ENCODE data around the gene PCDHGC3. TPM values are rescaled to one million over a fixed set of nuclear protein-coding genes. Genes with fewer than 3 reads are reported as not detected.

The PCDHGC3 gene
- total and polyA plus RNA-seq, 2 of the 4 experiments (the other 2 are of a cell fraction) = 21.1 to 72.1 TPM

DNA sequence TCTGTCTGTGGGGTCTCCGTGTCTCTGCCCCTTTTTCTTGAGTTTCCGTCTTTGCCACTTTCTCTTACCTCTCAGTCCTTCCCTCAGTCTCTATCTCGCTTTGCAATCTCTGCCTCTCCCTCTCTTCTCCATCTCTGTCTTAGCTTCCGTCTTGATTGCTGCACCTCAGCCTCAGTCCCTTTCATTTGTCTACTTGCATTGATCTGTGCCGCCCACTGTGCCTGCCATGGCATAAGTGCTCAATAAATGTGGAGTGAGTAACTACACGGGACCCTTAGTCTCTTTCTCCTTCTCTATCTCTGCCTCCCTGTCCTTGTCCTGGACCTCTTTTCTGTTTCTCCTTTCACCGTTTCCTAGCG is 19.7 kb downstream of the PCDHGC3 start:
- no peak overlapping the region for H4K8ac ChIP-seq (ENCODE audit: low read depth in 2 of 2, low read length in 2 of 2)
- no peaks in the 10 kb centered on the region for H3K9me3 ChIP-seq (ENCODE audit: control insufficient read depth, insufficient read depth, low read length)
- no peak overlapping the region for H2BK15ac ChIP-seq (ENCODE audit: low read depth, low read length)
- H3K27ac ChIP-seq (ENCODE audit: insufficient read depth, low read length) = no peak overlapping the region
- H2BK120ac ChIP-seq (ENCODE audit: low read depth, low read length) = no peak overlapping the region
- no peak overlapping the region for H3K56ac ChIP-seq (ENCODE audit: extremely low read depth, insufficient read depth, low read length)
- no peak overlapping the region for H2BK5ac ChIP-seq (ENCODE audit: low read depth, low read length, poor library complexity, severe bottlenecking)
- no peak for ATAC-seq (ENCODE audit: low read depth)
- no peak overlapping the region for H3K4ac ChIP-seq (ENCODE audit: low read depth, low read length)
- peak overlapping the region; percentile 43; the same call in 1 of the 2 replicates for H3K23ac ChIP-seq (ENCODE audit: low read depth, low read length)
- no TSS peak for BruUV-seq (replicated peaks)
- no peak overlapping the region for H4K5ac ChIP-seq (ENCODE audit: low read depth, low read length)
- no peak overlapping the region for H3K14ac ChIP-seq (replicated peaks; ENCODE audit: low read depth, low read length)
- peaks cover 10 to 35% of the 10 kb centered on the region in 2 experiments for H3K79me1 ChIP-seq (ENCODE audit: low read depth in 1 of 2, low read length in 2 of 2)
- peaks cover 9% of the 10 kb centered on the region; the same call in 1 of the 2 replicates for H3K9me1 ChIP-seq (ENCODE audit: insufficient read depth, low read length)
- in situ Hi-C loops (cut with MboI; ENCODE audit: low sequenced_read_pairs) (no loop called here), dilution Hi-C loops (cut with HindIII; ENCODE audit: low sequenced_read_pairs, unreplicated experiment) (no loop called here), intact Hi-C loops (cut with micrococcal nuclease) (no loop called here)
- ChIA-PET CTCF (no interaction called here), POLR2A (ENCODE audit: unreplicated experiment) (no interaction called here)
- WGBS, 2 experiments (ENCODE audit: extremely low coverage in 2 of 2, insufficient read length in 1 of 2) = 90% methylated on average over 4 of the region's 8 CpGs; no CpG with 5 or more reads in 1 of the 2 experiments
- H3K4me3 ChIP-seq (ENCODE audit: insufficient read depth, low read depth, low read length) = no peak overlapping the region
- TF ChIP-seq CTCF (conservative IDR thresholded peaks at IDR 0.05; ENCODE audit: low read depth, low read length) (no peak), CEBPB (IDR thresholded peaks at IDR 0.05; ENCODE audit: low read depth, low read length) (no peak), NFE2L2 (IDR thresholded peaks at IDR 0.05; ENCODE audit: low read depth, low read length) (no peak), RCOR1 (IDR thresholded peaks at IDR 0.05; ENCODE audit: insufficient replicate concordance, low read length) (no peak), MAZ (IDR thresholded peaks at IDR 0.05; ENCODE audit: borderline replicate concordance, low read depth, low read length) (no peak), RFX5 (IDR thresholded peaks at IDR 0.05; ENCODE audit: low read depth, low read length) (no peak), MAFK (IDR thresholded peaks at IDR 0.05; ENCODE audit: low read depth, low read length) (no peak), USF2 (IDR thresholded peaks at IDR 0.05; ENCODE audit: low read depth, low read length) (no peak), ELK1 (IDR thresholded peaks at IDR 0.05; ENCODE audit: borderline replicate concordance, low read depth, low read length) (no peak), RAD21 (IDR thresholded peaks at IDR 0.05; ENCODE audit: low read length) (no peak), CHD1 (IDR thresholded peaks at IDR 0.05; ENCODE audit: low read depth, low read length) (no peak)
- no peak overlapping the region for H3K9ac ChIP-seq (ENCODE audit: low read depth, low read length)
- H2AK9ac ChIP-seq (replicated peaks; ENCODE audit: low read depth, low read length, poor library complexity) = no peak overlapping the region
- H2AFZ ChIP-seq (replicated peaks; ENCODE audit: low read length, poor library complexity) = no peak overlapping the region
- DNase-seq = no peak
- no peak overlapping the region for H2BK20ac ChIP-seq (ENCODE audit: low read depth, low read length)
- H4K91ac ChIP-seq (ENCODE audit: insufficient read depth, low read depth, low read length) = no peak overlapping the region
- H2AK5ac ChIP-seq (ENCODE audit: low read depth, low read length) = 0 out of 2 replicates have a peak overlapping the region, but pooled peaks have one; percentile 51
- H3K4me2 ChIP-seq (ENCODE audit: low read depth, low read length) = no peak overlapping the region
- H3K36me3 ChIP-seq (ENCODE audit: control insufficient read depth, insufficient read depth, low read length) = peaks cover 34% of the 10 kb centered on the region
- H4K20me1 ChIP-seq (ENCODE audit: insufficient read depth, low read length) = peaks cover 13% of the 10 kb centered on the region; the same call in 1 of the 2 replicates
- H3K4me1 ChIP-seq (ENCODE audit: control insufficient read depth, insufficient read depth, low read length) = peaks cover 21% of the 10 kb centered on the region
- H3K18ac ChIP-seq (ENCODE audit: low read depth, low read length) = no peak overlapping the region
- no peaks in the 10 kb centered on the region for H3K27me3 ChIP-seq (ENCODE audit: control insufficient read depth, insufficient read depth, low read length)

Measured in IMR-90 (cell line).